B cell (primary cell): ENCODE measurements around the gene HOMER1. TPM values are rescaled to one million over a fixed set of nuclear protein-coding genes. Genes with fewer than 3 reads are reported as not detected.

Experiments used
- ATAC-seq: fragments of 200-7000 bp; cut with Tn5 transposase; one replicate; pipeline ENCODE4 v1.10.0; 2021; ENCODE audit warnings: low read depth, mild to moderate bottlenecking, moderate number of reproducible peaks, moderate library complexity
- CTCF ChIA-PET: fragments of 350-600 bp; sonication (Branson Sonifier 250); formaldehyde crosslinking; loops from one replicate; lab custom pipeline; 2021; ENCODE audit warnings: antibody characterized with exemption, inconsistent platforms; lab: Charles Lee
- POLR2A ChIA-PET: fragments of 350-600 bp; sonication (Branson Sonifier 250); formaldehyde crosslinking; loops from one replicate; lab custom pipeline; 2021; ENCODE audit warnings: antibody characterized with exemption; lab: Charles Lee
- DNase-seq: peaks from one replicate; pipeline ENCODE4 v3.0.0; 2013
- H2AFZ ChIP-seq: 2 replicates; pipeline ENCODE4 v1.6.1; 2012; ENCODE audit warnings: mild to moderate bottlenecking, low read depth, low read length; ENCODE audit not compliant: insufficient read depth, poor library complexity, severe bottlenecking
- H3K27ac ChIP-seq, 2 donors: 1 replicate in 1 of 2; 2 replicates in 1 of 2; pipeline ENCODE4 v1.5.1; 2012 to 2013; ENCODE audit warnings: low read length in 2 of 2, mild to moderate bottlenecking in 2 of 2, moderate library complexity in 1 of 2
- H3K27me3 ChIP-seq, 4 experiments: fragments of 200-600 bp in 1 of 4; sonication (generic) in 1 of 4; replicated peaks in 1 of 4; 1 replicate in 2 of 4; 2 replicates in 2 of 4; pipeline versions ENCODE4 v1.6.1 to v1.7.0; 2013 to 2016; ENCODE audit warnings: low read length in 3 of 4, mild to moderate bottlenecking in 2 of 4, mixed read lengths in 1 of 4, moderate library complexity in 1 of 4; ENCODE audit not compliant: insufficient read depth in 4 of 4, control insufficient read depth in 3 of 4; ENCODE audit errors: control extremely low read depth in 1 of 4
- H3K36me3 ChIP-seq, 2 experiments: replicated peaks in 1 of 2; 1 replicate in 1 of 2; 2 replicates in 1 of 2; pipeline versions ENCODE4 v1.6.1 to v1.7.1; 2013; ENCODE audit warnings: low read length in 1 of 2; ENCODE audit not compliant: insufficient read depth in 2 of 2, control insufficient read depth in 1 of 2; ENCODE audit errors: control extremely low read depth in 1 of 2, extremely low read depth in 1 of 2
- H3K4me1 ChIP-seq, 2 donors: fragments of 200-600 bp in 1 of 2; sonication (generic) in 1 of 2; 1 replicate in 1 of 2; 2 replicates in 1 of 2; pipeline versions ENCODE4 v1.5.1 to v1.6.1; 2013 to 2017; ENCODE audit warnings: low read length in 2 of 2; ENCODE audit not compliant: control insufficient read depth in 2 of 2, insufficient read depth in 2 of 2
- H3K4me2 ChIP-seq: replicated peaks from 2 replicates; pipeline ENCODE3; 2012; ENCODE audit warnings: mild to moderate bottlenecking, low read depth, low read length; ENCODE audit not compliant: poor library complexity, severe bottlenecking
- H3K4me3 ChIP-seq, 5 experiments: fragments of 200-600 bp in 1 of 5; sonication (generic) in 1 of 5; 1 replicate in 3 of 5; 2 replicates in 2 of 5; pipeline versions ENCODE4 v1.5.1 to v1.7.0; 2011 to 2016; ENCODE audit warnings: low read length in 4 of 5, mild to moderate bottlenecking in 4 of 5, low read depth in 2 of 5, control low read depth in 1 of 5, moderate library complexity in 1 of 5; ENCODE audit not compliant: insufficient read depth in 1 of 5; ENCODE audit errors: control extremely low read depth in 1 of 5, extremely low read depth in 1 of 5
- H3K79me2 ChIP-seq: fragments of 200-600 bp; sonication (generic); one replicate; pipeline ENCODE4 v1.6.0; 2016; ENCODE audit warnings: low read length; ENCODE audit not compliant: control insufficient read depth, insufficient read depth
- H3K9ac ChIP-seq: fragments of 200-600 bp; sonication (generic); 2 replicates; pipeline ENCODE4 v1.6.1; 2017; ENCODE audit warnings: mild to moderate bottlenecking, low read length, moderate library complexity
- H3K9me3 ChIP-seq, 3 donors: one replicate each; pipeline versions ENCODE4 v1.6.1 to v1.7.1; 2013; ENCODE audit warnings: low read length in 2 of 3; ENCODE audit not compliant: control insufficient read depth in 2 of 3, insufficient read depth in 1 of 3; ENCODE audit errors: control extremely low read depth in 1 of 3
- H4K20me1 ChIP-seq: 2 replicates; pipeline ENCODE4 v1.6.0; 2012; ENCODE audit warnings: mild to moderate bottlenecking, low read length; ENCODE audit not compliant: insufficient read depth, control insufficient read depth, poor library complexity, severe bottlenecking
- H3K27ac Mint-ChIP-seq: one replicate; pipeline ENCODE4 v1.8.0; 2021; ENCODE audit warnings: mixed read lengths
- H3K27me3 Mint-ChIP-seq: one replicate; pipeline ENCODE4 v1.8.0; 2021; ENCODE audit warnings: mixed read lengths
- H3K4me1 Mint-ChIP-seq: one replicate; pipeline ENCODE4 v1.8.0; 2021; ENCODE audit warnings: mixed read lengths
- H3K4me3 Mint-ChIP-seq: one replicate; pipeline ENCODE4 v1.8.0; 2021; ENCODE audit warnings: mixed read lengths
- H3K9me3 Mint-ChIP-seq: one replicate; pipeline ENCODE4 v1.8.0; 2022; ENCODE audit warnings: mixed read lengths; ENCODE audit not compliant: insufficient read depth
- CTCF ChIP-seq: fragments of 200-600 bp; IDR thresholded peaks from one replicate; pipeline ENCODE4 v1.8.0; 2022; ENCODE audit warnings: antibody characterized with exemption, mild to moderate bottlenecking
- EZH2 ChIP-seq: IDR thresholded peaks from 2 replicates; pipeline ENCODE4 v1.6.1; 2012; ENCODE audit warnings: borderline replicate concordance, low read depth, mild to moderate bottlenecking, moderate library complexity, low read length; ENCODE audit not compliant: insufficient read depth, poor library complexity, severe bottlenecking
- whole genome bisulfite sequencing: methylation state at CpG from one replicate; pipeline ENCODE4 v1.1.5; 2013; ENCODE audit warnings: missing lambda C conversion rate; ENCODE audit not compliant: insufficient coverage; 5-methylcytosine and 5-hydroxymethylcytosine counted together
- intact Hi-C: fragments of 100-400 bp; cut with micrococcal nuclease; formaldehyde crosslinking; loops from one replicate; pipeline ENCODE4 v1.10.0; 2022
- polyA plus RNA-seq: library from polyadenylated mRNA; depleted of rRNA; stranded (reverse); fragments of >200 nt; gene quantifications from 2 replicates; pipeline ENCODE4 v1.2.3, GENCODE V29; 2012
- total RNA-seq, 2 donors: library from RNA; stranded (reverse); fragments of 120-200 nt in 1 of 2; gene quantifications; 1 replicate in 1 of 2; 2 replicates in 1 of 2; pipeline versions ENCODE4 v1.2.3 to v1.2.4, GENCODE V29; 2013 to 2022

The HOMER1 gene
- total and polyA plus RNA-seq, 2 donors (not counting 1 experiment from before 2014, with no cell fraction given), result 0.63 to 5.4 TPM

GRCh38 chr5:79454043-79454442 lies 59.9 kb downstream of the HOMER1 start:
- H3K27me3 ChIP-seq, result no peaks in the 10 kb centered on the region
- H3K79me2 ChIP-seq, result no peaks in the 10 kb centered on the region
- intact Hi-C loops, result no loop called here
- TF ChIP-seq EZH2, result no peak
- TF ChIP-seq CTCF, result no peak
- H3K4me3 Mint-ChIP-seq, result no peak overlapping the region
- no peaks in the 10 kb centered on the region for H3K36me3 ChIP-seq
- H3K9ac ChIP-seq, result no peak overlapping the region
- H3K9me3 ChIP-seq, result no peaks in the 10 kb centered on the region
- POLR2A ChIA-PET, result no interaction called here
- peaks cover 3% of the 10 kb centered on the region for H3K4me1 Mint-ChIP-seq
- H3K27ac ChIP-seq, result no peak overlapping the region
- no peak overlapping the region for H3K4me3 ChIP-seq
- H3K4me2 ChIP-seq, result no peak overlapping the region
- DNase-seq, result no peak
- no peaks in the 10 kb centered on the region for H3K27me3 Mint-ChIP-seq
- H4K20me1 ChIP-seq, result no peaks in the 10 kb centered on the region
- no CpG with 5 or more reads among the region's 4 CpGs for WGBS
- no peaks in the 10 kb centered on the region for H3K4me1 ChIP-seq
- no peak for ATAC-seq
- H3K27ac Mint-ChIP-seq, result no peak overlapping the region
- no peaks in the 10 kb centered on the region for H3K9me3 Mint-ChIP-seq
- CTCF ChIA-PET, result no interaction called here
- H2AFZ ChIP-seq, result no peak overlapping the region

GRCh38 chr5:79448336-79448735 lies 65.6 kb downstream of the HOMER1 start:
- no peak overlapping the region for H3K4me3 Mint-ChIP-seq
- ChIA-PET POLR2A (no interaction called here), CTCF (interaction anchor here (2.7 kb wide), 1 partner anchor 16 kb away, joined by 10 read pairs; no protein-coding TSS in a partner anchor)
- H3K27ac Mint-ChIP-seq, result no peak overlapping the region
- no CpG with 5 or more reads among the region's 2 CpGs for WGBS
- H3K4me1 ChIP-seq, result no peaks in the 10 kb centered on the region
- DNase-seq, result no peak
- H3K36me3 ChIP-seq, result no peaks in the 10 kb centered on the region
- no peaks in the 10 kb centered on the region for H4K20me1 ChIP-seq
- TF ChIP-seq EZH2 (no peak), CTCF (no peak)
- no peaks in the 10 kb centered on the region for H3K9me3 ChIP-seq
- no peak overlapping the region for H3K4me2 ChIP-seq
- ATAC-seq, result no peak
- H3K27me3 Mint-ChIP-seq, result no peaks in the 10 kb centered on the region
- H3K9ac ChIP-seq, result no peak overlapping the region
- H3K4me3 ChIP-seq, result no peak overlapping the region
- H3K79me2 ChIP-seq, result no peaks in the 10 kb centered on the region
- no peak overlapping the region for H3K27ac ChIP-seq
- H3K27me3 ChIP-seq, result no peaks in the 10 kb centered on the region
- H2AFZ ChIP-seq, result no peak overlapping the region
- H3K9me3 Mint-ChIP-seq, result no peaks in the 10 kb centered on the region
- intact Hi-C loops, result no loop called here
- H3K4me1 Mint-ChIP-seq, result no peaks in the 10 kb centered on the region
